ENCODE data around the gene GRK5.

The GRK5 gene

GRCh38 chr10:119377958-119378736 lies 170.8 kb downstream of the GRK5 start:
- Histone ChIP-seq H3K9ac (ENCODE audit: low read depth, low read length, poor library complexity) (no peak overlapping the region), H3K9me3 (replicated peaks in 1 of 2; ENCODE audit: control insufficient read depth in 2 of 2, insufficient read depth in 1 of 2, low read depth in 1 of 2, low read length in 2 of 2) (peaks cover 0 to 6% of the 10 kb centered on the region in 2 donors), H2BK15ac (ENCODE audit: low read length) (no peak overlapping the region), H3K79me1 (ENCODE audit: low read depth, low read length) (no peaks in the 10 kb centered on the region), H3K4me1 (ENCODE audit: control insufficient read depth in 2 of 2, insufficient read depth in 1 of 2, low read depth in 1 of 2, low read length in 2 of 2) (peaks cover 7 to 19% of the 10 kb centered on the region in 2 donors), H2BK12ac (ENCODE audit: low read length) (no peak overlapping the region), H3K27ac (replicated peaks; ENCODE audit: low read length) (no peak overlapping the region), H4K91ac (ENCODE audit: low read depth, low read length, poor library complexity) (no peak overlapping the region), H2AK5ac (ENCODE audit: low read depth, low read length) (peak overlapping the region; percentile 33), H4K8ac (ENCODE audit: low read depth, low read length) (no peak overlapping the region), H3K14ac (ENCODE audit: low read length) (no peak overlapping the region), H3K23ac (ENCODE audit: low read depth, low read length, poor library complexity) (no peak overlapping the region), H3K18ac (ENCODE audit: low read length) (peak overlapping the region; percentile 76), H3K36me3 (replicated peaks in 1 of 2; ENCODE audit: control insufficient read depth in 2 of 2, insufficient read depth in 2 of 2, low read length in 2 of 2) (peaks cover 0 to 3% of the 10 kb centered on the region in 2 donors), H3K4me3 (ENCODE audit: low read length in 2 of 2) (no peak overlapping the region), H3K27me3 (ENCODE audit: control insufficient read depth in 3 of 3, insufficient read depth in 3 of 3, low read depth in 1 of 3, low read length in 3 of 3) (no peaks in the 10 kb centered on the region), H3K4me2 (ENCODE audit: insufficient read depth, low read length, poor library complexity, severe bottlenecking) (no peak overlapping the region), H2AFZ (ENCODE audit: low read length) (no peak overlapping the region), H2BK120ac (ENCODE audit: low read depth, low read length) (no peak overlapping the region), H3K4ac (ENCODE audit: low read length) (no peak overlapping the region), H2BK5ac (ENCODE audit: low read length) (no peak overlapping the region)
- WGBS, 2 donors (ENCODE audit: extremely low coverage in 2 of 2, insufficient read length in 2 of 2, insufficient replicate concordance in 1 of 2) = no CpG with 5 or more reads among the region's 29 CpGs
- DNase-seq (ENCODE audit: low spot score) = no peak

- Histone ChIP-seq H2BK120ac (ENCODE audit: low read depth, low read length) (no peak overlapping the region), H3K4me3 (ENCODE audit: low read length in 2 of 2) (no peak overlapping the region), H2BK15ac (ENCODE audit: low read length) (no peak overlapping the region), H3K23ac (ENCODE audit: low read depth, low read length, poor library complexity) (no peak overlapping the region), H3K27me3 (ENCODE audit: control insufficient read depth in 3 of 3, insufficient read depth in 3 of 3, low read depth in 1 of 3, low read length in 3 of 3) (no peaks in the 10 kb centered on the region), H3K9me3 (replicated peaks in 1 of 2; ENCODE audit: control insufficient read depth in 2 of 2, insufficient read depth in 1 of 2, low read depth in 1 of 2, low read length in 2 of 2) (peaks cover 0 to 6% of the 10 kb centered on the region in 2 donors), H3K36me3 (replicated peaks in 1 of 2; ENCODE audit: control insufficient read depth in 2 of 2, insufficient read depth in 2 of 2, low read length in 2 of 2) (peaks cover 0 to 3% of the 10 kb centered on the region in 2 donors), H2AFZ (ENCODE audit: low read length) (no peak overlapping the region), H3K4me1 (ENCODE audit: control insufficient read depth in 2 of 2, insufficient read depth in 1 of 2, low read depth in 1 of 2, low read length in 2 of 2) (peaks cover 7 to 19% of the 10 kb centered on the region in 2 donors), H2BK5ac (ENCODE audit: low read length) (no peak overlapping the region), H2AK5ac (ENCODE audit: low read depth, low read length) (peak overlapping the region; percentile 33), H3K14ac (ENCODE audit: low read length) (no peak overlapping the region), H3K9ac (ENCODE audit: low read depth, low read length, poor library complexity) (no peak overlapping the region), H4K8ac (ENCODE audit: low read depth, low read length) (no peak overlapping the region), H4K91ac (ENCODE audit: low read depth, low read length, poor library complexity) (no peak overlapping the region), H3K4ac (ENCODE audit: low read length) (no peak overlapping the region), H3K18ac (ENCODE audit: low read length) (no peak overlapping the region), H3K27ac (replicated peaks; ENCODE audit: low read length) (no peak overlapping the region), H3K79me1 (ENCODE audit: low read depth, low read length) (no peaks in the 10 kb centered on the region), H3K4me2 (ENCODE audit: insufficient read depth, low read length, poor library complexity, severe bottlenecking) (no peak overlapping the region), H2BK12ac (ENCODE audit: low read length) (no peak overlapping the region)
- WGBS, 2 donors (ENCODE audit: extremely low coverage in 2 of 2, insufficient read length in 2 of 2, insufficient replicate concordance in 1 of 2) = no CpG with 5 or more reads among the region's 8 CpGs
- DNase-seq (ENCODE audit: low spot score) = no peak
These were observed 171.3 kb downstream of the GRK5 start for GRCh38 chr10:119378737-119379067.

DNA sequence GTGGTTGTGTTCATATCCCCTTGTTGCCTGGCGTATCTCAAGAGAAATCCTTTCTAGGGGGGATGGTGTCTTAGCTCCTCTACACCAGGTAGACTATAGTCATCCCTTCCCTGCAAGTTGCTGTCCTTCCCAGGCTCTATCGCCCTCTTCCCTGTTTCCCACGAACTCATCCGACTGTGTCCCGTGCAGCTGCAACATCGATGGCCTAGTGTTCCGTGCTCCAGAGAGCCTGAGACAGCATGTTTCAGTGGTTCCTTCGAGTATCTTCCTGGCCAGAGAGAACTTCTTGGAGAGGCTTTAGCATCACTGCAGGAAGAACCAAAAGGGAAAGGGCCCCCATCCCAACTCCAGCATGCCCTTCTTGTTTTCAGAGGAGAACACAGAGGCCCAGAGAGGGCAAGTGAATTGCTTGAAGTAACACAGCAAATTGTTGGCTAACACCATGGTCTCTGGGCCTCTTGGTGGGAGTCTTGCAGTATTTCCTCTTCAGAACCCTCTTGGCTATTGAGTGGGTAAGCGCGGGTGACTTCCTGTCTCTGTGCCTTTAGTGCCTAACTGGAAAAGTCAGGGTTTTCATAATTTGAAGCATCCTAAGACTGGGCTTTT lies 172.2 kb downstream of the GRK5 start:
- Histone ChIP-seq H4K91ac (ENCODE audit: low read depth, low read length, poor library complexity) (no peak overlapping the region), H3K9me3 (replicated peaks in 1 of 2; ENCODE audit: control insufficient read depth in 2 of 2, insufficient read depth in 1 of 2, low read depth in 1 of 2, low read length in 2 of 2) (peaks cover 0 to 6% of the 10 kb centered on the region in 2 donors), H3K79me1 (ENCODE audit: low read depth, low read length) (no peaks in the 10 kb centered on the region), H3K4me1 (ENCODE audit: control insufficient read depth in 2 of 2, insufficient read depth in 1 of 2, low read depth in 1 of 2, low read length in 2 of 2) (peaks cover 7 to 19% of the 10 kb centered on the region in 2 donors), H3K23ac (ENCODE audit: low read depth, low read length, poor library complexity) (no peak overlapping the region), H2BK15ac (ENCODE audit: low read length) (no peak overlapping the region), H2BK120ac (ENCODE audit: low read depth, low read length) (no peak overlapping the region), H4K8ac (ENCODE audit: low read depth, low read length) (no peak overlapping the region), H2BK12ac (ENCODE audit: low read length) (no peak overlapping the region), H3K9ac (ENCODE audit: low read depth, low read length, poor library complexity) (no peak overlapping the region), H3K4ac (ENCODE audit: low read length) (no peak overlapping the region), H3K27ac (replicated peaks; ENCODE audit: low read length) (no peak overlapping the region), H2AFZ (ENCODE audit: low read length) (no peak overlapping the region), H3K27me3 (ENCODE audit: control insufficient read depth in 3 of 3, insufficient read depth in 3 of 3, low read depth in 1 of 3, low read length in 3 of 3) (no peaks in the 10 kb centered on the region), H3K4me2 (ENCODE audit: insufficient read depth, low read length, poor library complexity, severe bottlenecking) (no peak overlapping the region), H2AK5ac (ENCODE audit: low read depth, low read length) (no peak overlapping the region), H3K14ac (ENCODE audit: low read length) (no peak overlapping the region), H2BK5ac (ENCODE audit: low read length) (no peak overlapping the region), H3K18ac (ENCODE audit: low read length) (no peak overlapping the region), H3K36me3 (replicated peaks in 1 of 2; ENCODE audit: control insufficient read depth in 2 of 2, insufficient read depth in 2 of 2, low read length in 2 of 2) (peaks cover 0 to 3% of the 10 kb centered on the region in 2 donors), H3K4me3 (ENCODE audit: low read length in 2 of 2) (no peak overlapping the region)
- WGBS, 2 donors (ENCODE audit: extremely low coverage in 2 of 2, insufficient read length in 2 of 2, insufficient replicate concordance in 1 of 2) = no CpG with 5 or more reads among the region's 10 CpGs
- DNase-seq (ENCODE audit: low spot score) = no peak

DNA sequence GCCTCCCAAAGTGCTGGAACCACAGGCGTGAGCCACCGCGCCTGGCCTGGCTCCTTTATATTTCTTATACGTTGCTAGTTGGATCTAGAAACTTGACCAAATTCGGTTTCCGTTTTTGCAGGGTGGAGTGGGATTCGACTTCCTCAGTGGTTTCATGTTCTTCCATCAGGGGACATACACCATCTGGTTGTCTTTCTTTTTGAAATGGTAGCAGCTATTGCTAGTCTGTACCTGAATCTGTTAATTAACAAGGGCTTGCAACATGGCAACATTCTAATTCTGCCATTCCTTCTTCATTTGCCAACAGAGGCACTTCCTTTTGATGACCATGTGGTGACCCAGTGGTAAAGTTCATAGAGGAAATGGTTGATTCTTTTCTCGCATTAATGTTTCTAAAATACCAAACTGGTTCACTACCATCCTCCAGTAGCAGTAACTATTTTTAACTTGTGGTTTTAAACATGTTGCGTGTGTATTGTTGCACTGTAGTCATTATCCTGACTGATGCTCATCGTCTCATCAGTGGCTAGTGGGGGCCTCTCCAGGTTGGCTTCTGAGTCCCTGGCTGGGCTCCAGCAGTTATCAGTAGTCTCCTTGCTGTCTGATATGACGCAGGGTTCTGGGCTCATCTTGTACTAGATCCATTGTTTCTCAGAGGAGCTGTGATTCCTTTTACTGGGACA lies 175.9 kb downstream of the GRK5 start:
- no peak for DNase-seq (ENCODE audit: low spot score)
- no peak overlapping the region for H3K9ac ChIP-seq (ENCODE audit: low read depth, low read length, poor library complexity)
- H3K9me3 ChIP-seq (replicated peaks in 1 of 2; ENCODE audit: control insufficient read depth in 2 of 2, insufficient read depth in 1 of 2, low read depth in 1 of 2, low read length in 2 of 2) = peaks cover 0 to 6% of the 10 kb centered on the region in 2 donors
- H2AFZ ChIP-seq (ENCODE audit: low read length) = no peak overlapping the region
- H3K4me1 ChIP-seq (ENCODE audit: control insufficient read depth in 2 of 2, insufficient read depth in 1 of 2, low read depth in 1 of 2, low read length in 2 of 2) = no peaks in the 10 kb centered on the region
- H3K4ac ChIP-seq (ENCODE audit: low read length) = no peak overlapping the region
- no peak overlapping the region for H4K8ac ChIP-seq (ENCODE audit: low read depth, low read length)
- no peak overlapping the region for H2AK5ac ChIP-seq (ENCODE audit: low read depth, low read length)
- no peak overlapping the region for H2BK12ac ChIP-seq (ENCODE audit: low read length)
- H3K4me3 ChIP-seq (ENCODE audit: low read length in 2 of 2) = no peak overlapping the region
- peaks cover 0 to 5% of the 10 kb centered on the region in 2 donors for H3K36me3 ChIP-seq (replicated peaks in 1 of 2; ENCODE audit: control insufficient read depth in 2 of 2, insufficient read depth in 2 of 2, low read length in 2 of 2)
- no CpG with 5 or more reads among the region's 11 CpGs for WGBS, 2 donors (ENCODE audit: extremely low coverage in 2 of 2, insufficient read length in 2 of 2, insufficient replicate concordance in 1 of 2)
- no peaks in the 10 kb centered on the region for H3K79me1 ChIP-seq (ENCODE audit: low read depth, low read length)
- no peak overlapping the region for H2BK15ac ChIP-seq (ENCODE audit: low read length)
- no peak overlapping the region for H3K18ac ChIP-seq (ENCODE audit: low read length)
- H3K23ac ChIP-seq (ENCODE audit: low read depth, low read length, poor library complexity) = no peak overlapping the region
- no peak overlapping the region for H3K27ac ChIP-seq (replicated peaks; ENCODE audit: low read length)
- H2BK5ac ChIP-seq (ENCODE audit: low read length) = no peak overlapping the region
- H3K4me2 ChIP-seq (ENCODE audit: insufficient read depth, low read length, poor library complexity, severe bottlenecking) = no peak overlapping the region
- no peak overlapping the region for H4K91ac ChIP-seq (ENCODE audit: low read depth, low read length, poor library complexity)
- no peaks in the 10 kb centered on the region for H3K27me3 ChIP-seq (ENCODE audit: control insufficient read depth in 3 of 3, insufficient read depth in 3 of 3, low read depth in 1 of 3, low read length in 3 of 3)
- no peak overlapping the region for H3K14ac ChIP-seq (ENCODE audit: low read length)
- H2BK120ac ChIP-seq (ENCODE audit: low read depth, low read length) = no peak overlapping the region
